Ovary (tissue), 9 donors: Measurements from ENCODE around the gene RNF146. TPM values are rescaled to one million over a fixed set of nuclear protein-coding genes. Genes with fewer than 3 reads are reported as not detected.

Experiments
- DNase-seq, 5 donors: peaks; one replicate each; pipeline ENCODE4 v3.0.0-alpha.2; 2019 to 2020
- H3K27ac ChIP-seq, 2 donors: fragments of 200-600 bp; one replicate each; pipeline versions ENCODE4 v1.5.1 to v1.8.0; 2019 to 2022
- H3K27me3 ChIP-seq: fragments of 200-600 bp; one replicate; pipeline ENCODE4 v1.8.0; 2022
- H3K36me3 ChIP-seq: fragments of 200-600 bp; sonication (generic); one replicate; pipeline ENCODE4 v1.5.1; 2019
- H3K4me1 ChIP-seq: one replicate; pipeline ENCODE4 v1.8.1; 2013; ENCODE audit warnings: mild to moderate bottlenecking, moderate library complexity; ENCODE audit not compliant: insufficient read depth
- H3K4me3 ChIP-seq: fragments of 200-600 bp; sonication (generic); one replicate; pipeline ENCODE4 v1.5.1; 2017
- H3K9me3 ChIP-seq, 2 donors: fragments of 200-600 bp in 1 of 2; sonication (generic) in 1 of 2; one replicate each; pipeline versions ENCODE4 v1.5.1 to v1.8.1; 2013 to 2019; ENCODE audit warnings: mild to moderate bottlenecking in 1 of 2, moderate library complexity in 1 of 2
- CTCF ChIP-seq, 3 donors: fragments of 450-650 bp in 2 of 3; fragments of 200-600 bp in 1 of 3; IDR thresholded peaks; one replicate each; pipeline versions ENCODE4 v1.5.1 to v1.8.0; 2016 to 2022; ENCODE audit warnings: antibody characterized with exemption in 3 of 3, mild to moderate bottlenecking in 1 of 3
- EP300 ChIP-seq: sonication (generic); formaldehyde crosslinking; IDR thresholded peaks from one replicate; pipeline ENCODE4 v1.6.1; 2017; ENCODE audit warnings: antibody characterized with exemption
- POLR2A ChIP-seq: fragments of 450-650 bp; IDR thresholded peaks from one replicate; pipeline ENCODE4 v1.6.1; 2017; ENCODE audit warnings: antibody characterized with exemption, mild to moderate bottlenecking, moderate library complexity
- WGBS, 3 donors: extraction: QIAGEN DNeasy Blood & Tissue Kit in 1 of 3; methylation state at CpG; one replicate each; pipeline versions ENCODE4 v1.1.5 to v1.1.7; 2013 to 2017; 5-methylcytosine and 5-hydroxymethylcytosine counted together
- intact Hi-C, 4 donors: fragments of 100-400 bp; cut with DNase I; formaldehyde crosslinking; loops; one replicate each; pipeline versions ENCODE4 v1.11.0 to v1.15.1; 2022 to 2023
- polyA plus RNA-seq, 2 donors: library from polyadenylated mRNA; stranded (reverse); fragments of 200-250 nt in 1 of 2; fragments of 350-450 nt in 1 of 2; fragmentation: Illumina TruSeq in 1 of 2; extraction: RNeasy Lipid Tissue Mini Kit (QIAGEN cat#74804) in 1 of 2; gene quantifications; one replicate each; pipeline ENCODE4 v1.2.3, GENCODE V29; 2013 to 2014
- total RNA-seq, 7 donors: library from RNA; depleted of rRNA in 2 of 7; stranded (reverse); fragments of >200 nt in 2 of 7; fragmentation: NEBNext Ultra II Directional in 3 of 7; extraction: Animal tissue kit (Norgen Biotek cat#: 25700) in 3 of 7; gene quantifications; one replicate each; pipeline versions ENCODE4 v1.1.0 to v1.2.4, GENCODE V29; 2016 to 2023
- donor health status: DM: no; HTN: no; CAD: no; lungs with moderate emphysema.
- donor health status: DM: no; HTN: no; CAD: no.
- donor health status: Bipolar disorder and iron deficiency.
- donor health status: DM: yes; HTN: yes; CAD: no.
- donor health status: DM: no; HTN: no; CAD: no.
- donor health status: DM: yes; HTN: yes; CAD: no.

The RNF146 gene
- total and polyA plus RNA-seq, 9 donors = 42.2 to 55.8 (median 45.8) TPM

GRCh38 chr6:127298475-127298874 lies 31.8 kb downstream of the RNF146 start:
- intact Hi-C loops = no loop called here
- TF ChIP-seq EP300 = no peak
- TF ChIP-seq CTCF (IDR thresholded peaks at IDR 0.05) = no peak
- Histone ChIP-seq H3K27me3 (no peaks in the 10 kb centered on the region), H3K9me3 (no peaks in the 10 kb centered on the region), H3K27ac (no peak overlapping the region), H3K4me3 (no peak overlapping the region), H3K36me3 (no peaks in the 10 kb centered on the region), H3K4me1 (no peaks in the 10 kb centered on the region)
- DNase-seq = no peak
- WGBS, 3 donors = 71 to 97% (median 90%) methylated on average over 2 of the region's 2 CpGs

GRCh38 chr6:127299522-127300240 lies 33.0 kb downstream of the RNF146 start:
- Histone ChIP-seq H3K36me3 (no peaks in the 10 kb centered on the region), H3K27ac (no peak overlapping the region), H3K27me3 (no peaks in the 10 kb centered on the region), H3K9me3 (no peaks in the 10 kb centered on the region), H3K4me1 (no peaks in the 10 kb centered on the region), H3K4me3 (no peak overlapping the region)
- WGBS, 3 donors = 92 to 95% (median 93%) methylated on average over 4 of the region's 4 CpGs
- no peak for DNase-seq
- TF ChIP-seq CTCF (IDR thresholded peaks at IDR 0.05) = no peak
- no peak for TF ChIP-seq EP300
- TF ChIP-seq POLR2A = no peak
- intact Hi-C loops = loop anchor here in 3 of 4 donors (5.0 to 10.0 kb wide), 2 partner anchors 243 to 245 kb away; no protein-coding TSS in a partner anchor

GRCh38 chr6:127300411-127300810 lies 33.7 kb downstream of the RNF146 start:
- intact Hi-C loops = loop anchor here in 3 of 4 donors (5.0 to 10.0 kb wide), 2 partner anchors 242 to 244 kb away; no protein-coding TSS in a partner anchor

GRCh38 chr6:127301199-127301700 lies 34.6 kb downstream of the RNF146 start:
- intact Hi-C loops = loop anchor here in 3 of 4 donors (5.0 to 10.0 kb wide), 2 partner anchors 241 to 244 kb away; no protein-coding TSS in a partner anchor
- H3K4me3 ChIP-seq = no peak overlapping the region
- H3K27ac ChIP-seq = no peak overlapping the region
- H3K36me3 ChIP-seq = no peaks in the 10 kb centered on the region
- H3K4me1 ChIP-seq = no peaks in the 10 kb centered on the region
- TF ChIP-seq CTCF (IDR thresholded peaks at IDR 0.05) = no peak
- TF ChIP-seq POLR2A = no peak
- no peak for TF ChIP-seq EP300
- WGBS, 3 donors = 63 to 65% (median 64%) methylated on average over 6 of the region's 6 CpGs
- H3K9me3 ChIP-seq = no peaks in the 10 kb centered on the region
- H3K27me3 ChIP-seq = no peaks in the 10 kb centered on the region
- no peak for DNase-seq

More at GRCh38 chr6:127300411-127300810, 33.7 kb downstream of the RNF146 start:
- Histone ChIP-seq H3K4me3 (no peak overlapping the region), H3K4me1 (no peaks in the 10 kb centered on the region), H3K36me3 (no peaks in the 10 kb centered on the region), H3K9me3 (no peaks in the 10 kb centered on the region), H3K27ac (no peak overlapping the region), H3K27me3 (no peaks in the 10 kb centered on the region)
- no peak for DNase-seq
- no peak for TF ChIP-seq CTCF (IDR thresholded peaks at IDR 0.05)
- TF ChIP-seq EP300 = no peak
- no peak for TF ChIP-seq POLR2A
